HepG2 (cell line): ENCODE data around the gene CALD1. TPM values are rescaled to one million over a fixed set of nuclear protein-coding genes. Genes with fewer than 3 reads are reported as not detected.
A peak's percentile ranks its signal among the peaks of the same experiment; 100 is the strongest.

Experiments used
- HMGXB4 ChIP-seq, 2 experiments: sonication (generic) in 1 of 2; formaldehyde crosslinking in 1 of 2; IDR thresholded peaks; 2 replicates each; pipeline versions ENCODE4 v1.4.0 to v1.6.1; 2018 to 2020; ENCODE audit warnings: missing genetic modification reagents in 2 of 2, borderline replicate concordance in 1 of 2, low read depth in 1 of 2, mild to moderate bottlenecking in 1 of 2, missing biosample characterization in 1 of 2
- JUN ChIP-seq: sonication (generic); formaldehyde crosslinking; IDR thresholded peaks from 2 replicates; pipeline ENCODE4 v1.4.0; 2020; ENCODE audit warnings: mild to moderate bottlenecking, missing genetic modification reagents
- NBN ChIP-seq: fragments of 450-650 bp; conservative IDR thresholded peaks from 2 replicates; pipeline ENCODE4 v1.6.1; 2017
- PPARG ChIP-seq: conservative IDR thresholded peaks from 2 replicates; pipeline ENCODE4 v1.6.1; 2016; ENCODE audit warnings: missing biosample characterization, missing genetic modification reagents
- RERE ChIP-seq: IDR thresholded peaks from 2 replicates; pipeline ENCODE4 v1.6.1; 2016; ENCODE audit warnings: low read depth, missing genetic modification reagents, missing compliant biosample characterization
- YEATS2 ChIP-seq: sonication (generic); formaldehyde crosslinking; IDR thresholded peaks from 2 replicates; pipeline ENCODE4 v1.4.0; 2020; ENCODE audit warnings: missing genetic modification reagents, borderline replicate concordance
- ZNF354B ChIP-seq: sonication (generic); formaldehyde crosslinking; IDR thresholded peaks from 2 replicates; pipeline ENCODE4 v1.8.0; 2022; ENCODE audit warnings: mild to moderate bottlenecking, missing genetic modification reagents
- ZNF562 ChIP-seq: sonication (generic); formaldehyde crosslinking; IDR thresholded peaks from 2 replicates; pipeline ENCODE4 v1.8.0; 2022; ENCODE audit warnings: missing genetic modification reagents, borderline replicate concordance
- ZNF567 ChIP-seq: sonication (generic); formaldehyde crosslinking; IDR thresholded peaks from 2 replicates; pipeline ENCODE4 v1.8.1; 2023; ENCODE audit warnings: mild to moderate bottlenecking, missing genetic modification reagents, borderline replicate concordance
- ZNF709 ChIP-seq: sonication (generic); formaldehyde crosslinking; IDR thresholded peaks from 2 replicates; pipeline ENCODE4 v1.5.0; 2020; ENCODE audit warnings: mild to moderate bottlenecking, missing genetic modification reagents
- polyA plus RNA-seq, 8 experiments: library from polyadenylated mRNA; depleted of rRNA in 3 of 8; stranded (reverse) in 7 of 8; unstranded in 1 of 8; fragments of >200 nt; fragmentation: Illumina TruSeq in 4 of 8; extraction: Trizol in 4 of 8; gene quantifications; 2 replicates each; pipeline versions ENCODE4 v1.2.1 to v1.2.3, GENCODE V29; 2011 to 2016; ENCODE audit warnings: low read depth in 4 of 8, missing spikeins in 1 of 8, mixed read lengths in 1 of 8; ENCODE audit not compliant: insufficient read depth in 1 of 8
- total RNA-seq, 5 experiments: library from RNA; depleted of rRNA; stranded (reverse); fragments of >200 nt; fragmentation: Illumina TruSeq; extraction: Trizol; gene quantifications; 2 replicates each; pipeline ENCODE4 v1.2.3, GENCODE V29; 2016; ENCODE audit warnings: low read depth in 1 of 5
- TF ChIP-seq, protein P1 (sequence below): IDR thresholded peaks from 2 replicates; pipeline ENCODE4 v1.6.1; 2016; ENCODE audit warnings: missing biosample characterization, missing genetic modification reagents, low read depth
- TF ChIP-seq, protein P2 (sequence below): sonication (generic); formaldehyde crosslinking; IDR thresholded peaks from 2 replicates; pipeline ENCODE4 v1.5.1; 2020; ENCODE audit warnings: mild to moderate bottlenecking, missing genetic modification reagents, borderline replicate concordance

Gene CALD1
- total and polyA plus RNA-seq, 2 of the 13 experiments (the other 11 are each of a cell fraction or from before 2014, with no cell fraction given), result 53.0 to 112 TPM

DNA sequence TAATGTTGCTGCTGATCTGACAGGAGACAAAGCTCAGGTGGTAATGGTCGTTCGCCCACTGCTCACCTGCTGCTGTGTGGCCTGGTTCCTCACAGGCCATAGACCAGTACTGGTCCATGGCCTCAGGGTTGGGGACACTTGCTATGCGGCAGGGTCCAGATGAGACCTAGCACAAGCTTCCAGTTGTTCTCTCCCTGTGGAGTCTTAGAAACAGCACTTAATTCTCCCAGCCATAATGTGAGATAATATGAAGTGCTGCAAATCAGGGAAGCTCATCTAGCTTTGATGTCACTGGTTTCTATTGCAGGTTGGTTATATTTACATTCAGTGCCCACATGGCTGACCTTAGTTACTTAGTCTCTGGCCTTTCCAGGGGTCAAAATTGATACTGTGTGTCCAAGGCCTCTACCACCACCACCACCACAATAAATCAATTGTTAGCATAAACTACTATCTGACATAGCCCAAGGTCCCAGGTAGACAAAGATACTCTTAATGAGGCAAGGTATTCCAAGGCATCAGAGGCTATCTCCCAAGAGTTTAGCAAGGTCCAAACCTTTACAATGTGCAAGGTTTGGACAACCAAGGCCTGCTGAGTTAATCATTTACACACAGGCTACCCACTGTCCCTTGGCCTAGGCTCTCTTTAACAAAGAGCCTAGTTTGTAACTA, 217.9 kb downstream of the CALD1 start (continued):
- TF ChIP-seq RERE (CRISPR knock-in tag) (peak; percentile 95), JUN (CRISPR knock-in tag) (no peak), ZNF354B (CRISPR knock-in tag) (no peak), NBN (no peak), ZNF562 (no peak), HMGXB4 (CRISPR knock-in tag; IDR thresholded peaks at IDR 0.05; ENCODE audit: borderline replicate concordance in 1 of 2, low read depth in 1 of 2) (0 out of 4 replicates have a peak, but pooled peaks of 1 of the 2 experiments have one; percentile 38), YEATS2 (CRISPR knock-in tag) (peak; percentile 23; the same call in 1 of the 2 replicates), ZNF567 (CRISPR knock-in tag) (no peak), PPARG (CRISPR knock-in tag) (peak; percentile 67; the same call in 1 of the 2 replicates), ZNF709 (CRISPR knock-in tag) (no peak)
- TF ChIP-seq, protein P1, sequence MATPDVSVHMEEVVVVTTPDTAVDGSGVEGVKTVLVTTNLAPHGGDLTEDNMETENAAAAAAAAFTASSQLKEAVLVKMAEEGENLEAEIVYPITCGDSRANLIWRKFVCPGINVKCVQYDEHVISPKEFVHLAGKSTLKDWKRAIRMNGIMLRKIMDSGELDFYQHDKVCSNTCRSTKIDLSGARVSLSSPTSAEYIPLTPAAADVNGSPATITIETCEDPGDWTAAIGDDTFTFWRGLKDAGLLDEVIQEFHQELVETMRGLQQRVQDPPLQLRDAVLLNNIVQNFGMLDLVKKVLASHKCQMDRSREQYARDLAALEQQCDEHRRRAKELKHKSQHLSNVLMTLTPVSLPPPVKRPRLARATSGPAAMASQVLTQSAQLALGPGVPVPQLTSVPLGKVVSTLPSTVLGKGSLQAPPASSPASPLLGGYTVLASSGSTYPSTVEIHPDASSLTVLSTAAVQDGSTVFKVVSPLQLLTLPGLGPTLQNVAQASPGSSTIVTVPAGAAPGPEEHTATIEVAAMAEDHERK (CRISPR knock-in tag), result no peak
- TF ChIP-seq, protein P2, sequence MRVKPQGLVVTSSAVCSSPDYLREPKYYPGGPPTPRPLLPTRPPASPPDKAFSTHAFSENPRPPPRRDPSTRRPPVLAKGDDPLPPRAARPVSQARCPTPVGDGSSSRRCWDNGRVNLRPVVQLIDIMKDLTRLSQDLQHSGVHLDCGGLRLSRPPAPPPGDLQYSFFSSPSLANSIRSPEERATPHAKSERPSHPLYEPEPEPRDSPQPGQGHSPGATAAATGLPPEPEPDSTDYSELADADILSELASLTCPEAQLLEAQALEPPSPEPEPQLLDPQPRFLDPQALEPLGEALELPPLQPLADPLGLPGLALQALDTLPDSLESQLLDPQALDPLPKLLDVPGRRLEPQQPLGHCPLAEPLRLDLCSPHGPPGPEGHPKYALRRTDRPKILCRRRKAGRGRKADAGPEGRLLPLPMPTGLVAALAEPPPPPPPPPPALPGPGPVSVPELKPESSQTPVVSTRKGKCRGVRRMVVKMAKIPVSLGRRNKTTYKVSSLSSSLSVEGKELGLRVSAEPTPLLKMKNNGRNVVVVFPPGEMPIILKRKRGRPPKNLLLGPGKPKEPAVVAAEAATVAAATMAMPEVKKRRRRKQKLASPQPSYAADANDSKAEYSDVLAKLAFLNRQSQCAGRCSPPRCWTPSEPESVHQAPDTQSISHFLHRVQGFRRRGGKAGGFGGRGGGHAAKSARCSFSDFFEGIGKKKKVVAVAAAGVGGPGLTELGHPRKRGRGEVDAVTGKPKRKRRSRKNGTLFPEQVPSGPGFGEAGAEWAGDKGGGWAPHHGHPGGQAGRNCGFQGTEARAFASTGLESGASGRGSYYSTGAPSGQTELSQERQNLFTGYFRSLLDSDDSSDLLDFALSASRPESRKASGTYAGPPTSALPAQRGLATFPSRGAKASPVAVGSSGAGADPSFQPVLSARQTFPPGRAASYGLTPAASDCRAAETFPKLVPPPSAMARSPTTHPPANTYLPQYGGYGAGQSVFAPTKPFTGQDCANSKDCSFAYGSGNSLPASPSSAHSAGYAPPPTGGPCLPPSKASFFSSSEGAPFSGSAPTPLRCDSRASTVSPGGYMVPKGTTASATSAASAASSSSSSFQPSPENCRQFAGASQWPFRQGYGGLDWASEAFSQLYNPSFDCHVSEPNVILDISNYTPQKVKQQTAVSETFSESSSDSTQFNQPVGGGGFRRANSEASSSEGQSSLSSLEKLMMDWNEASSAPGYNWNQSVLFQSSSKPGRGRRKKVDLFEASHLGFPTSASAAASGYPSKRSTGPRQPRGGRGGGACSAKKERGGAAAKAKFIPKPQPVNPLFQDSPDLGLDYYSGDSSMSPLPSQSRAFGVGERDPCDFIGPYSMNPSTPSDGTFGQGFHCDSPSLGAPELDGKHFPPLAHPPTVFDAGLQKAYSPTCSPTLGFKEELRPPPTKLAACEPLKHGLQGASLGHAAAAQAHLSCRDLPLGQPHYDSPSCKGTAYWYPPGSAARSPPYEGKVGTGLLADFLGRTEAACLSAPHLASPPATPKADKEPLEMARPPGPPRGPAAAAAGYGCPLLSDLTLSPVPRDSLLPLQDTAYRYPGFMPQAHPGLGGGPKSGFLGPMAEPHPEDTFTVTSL (CRISPR knock-in tag), result peak; percentile 94
